Hepatocyte (in vitro differentiated cells): ENCODE measurements around the gene TDRD6. TPM values are rescaled to one million over a fixed set of nuclear protein-coding genes. Genes with fewer than 3 reads are reported as not detected.

Source experiments
- DNase-seq: peaks from one replicate; pipeline ENCODE4 v3.0.0-alpha.2; 2016; ENCODE audit warnings: low spot score
- H2AFZ ChIP-seq: fragments of 200-600 bp; sonication (generic); 2 replicates; pipeline ENCODE4 v1.6.0; 2016; ENCODE audit warnings: antibody characterized with exemption, mild to moderate bottlenecking
- H3K27ac ChIP-seq: fragments of 200-600 bp; sonication (generic); 2 replicates; pipeline ENCODE4 v1.5.1; 2016; ENCODE audit warnings: mild to moderate bottlenecking
- H3K27me3 ChIP-seq: fragments of 200-600 bp; sonication (generic); 2 replicates; pipeline ENCODE4 v1.6.1; 2016
- H3K36me3 ChIP-seq: fragments of 200-600 bp; sonication (generic); replicated peaks from 2 replicates; pipeline ENCODE4 v1.5.1; 2016; ENCODE audit warnings: low read depth; ENCODE audit not compliant: insufficient read depth
- H3K4me1 ChIP-seq: fragments of 200-600 bp; sonication (generic); 2 replicates; pipeline ENCODE4 v1.5.1; 2016; ENCODE audit warnings: mild to moderate bottlenecking, moderate library complexity; ENCODE audit not compliant: insufficient read depth
- H3K4me2 ChIP-seq: fragments of 200-600 bp; sonication (generic); 2 replicates; pipeline ENCODE4 v1.6.0; 2016
- H3K4me3 ChIP-seq: fragments of 200-600 bp; sonication (generic); 2 replicates; pipeline ENCODE4 v1.5.1; 2016; ENCODE audit warnings: mild to moderate bottlenecking
- H3K79me2 ChIP-seq: fragments of 200-600 bp; sonication (generic); 2 replicates; pipeline ENCODE4 v1.6.0; 2017; ENCODE audit warnings: mild to moderate bottlenecking
- H3K9me2 ChIP-seq: fragments of 200-600 bp; sonication (generic); replicated peaks from 2 replicates; pipeline ENCODE4 v1.6.0; 2017; ENCODE audit warnings: mild to moderate bottlenecking; ENCODE audit not compliant: insufficient read depth
- H3K9me3 ChIP-seq: fragments of 200-600 bp; sonication (generic); 2 replicates; pipeline ENCODE4 v1.5.1; 2016; ENCODE audit warnings: low read depth, mild to moderate bottlenecking
- H4K20me1 ChIP-seq: fragments of 200-600 bp; sonication (generic); 2 replicates; pipeline ENCODE4 v1.6.0; 2016; ENCODE audit warnings: mild to moderate bottlenecking; ENCODE audit not compliant: insufficient read depth, poor library complexity, severe bottlenecking
- CTCF ChIP-seq: fragments of 200-600 bp; sonication (generic); IDR thresholded peaks from 2 replicates; pipeline ENCODE4 v1.5.1; 2016; ENCODE audit warnings: antibody characterized with exemption, mild to moderate bottlenecking; ENCODE audit not compliant: poor library complexity
- EZH2 ChIP-seq: fragments of 200-600 bp; sonication (generic); IDR thresholded peaks from 2 replicates; pipeline ENCODE4 v1.6.1; 2016; ENCODE audit warnings: antibody characterized with exemption, mild to moderate bottlenecking, borderline replicate concordance
- EZH2phosphoT487 ChIP-seq: fragments of 200-600 bp; sonication (generic); IDR thresholded peaks from one replicate; pipeline ENCODE4 v1.6.1; 2018; ENCODE audit warnings: antibody characterized with exemption, mild to moderate bottlenecking, low read depth, moderate library complexity; ENCODE audit not compliant: unreplicated experiment, severe bottlenecking
- WGBS: methylation state at CpG from one replicate; pipeline ENCODE4 v1.1.6; 2016; ENCODE audit warnings: low lambda C conversion rate; ENCODE audit errors: missing lambda C conversion rate; 5-methylcytosine and 5-hydroxymethylcytosine counted together
- polyA plus RNA-seq: library from polyadenylated mRNA; unstranded; fragments of >200 nt; fragmentation: Nextera tagmentation; extraction: Ambion mirVana; gene quantifications from 2 replicates; pipeline ENCODE4 v1.2.1, GENCODE V29; 2016
- total RNA-seq: library from RNA; depleted of rRNA; stranded (reverse); fragments of >200 nt; gene quantifications from 2 replicates; pipeline ENCODE4 v1.2.3, GENCODE V29; 2014

The TDRD6 gene
- total and polyA plus RNA-seq, 2 experiments from 2014 or later = 0.20 to 0.34 TPM

- Histone ChIP-seq H3K27ac (no peak overlapping the region), H3K79me2 (no peaks in the 10 kb centered on the region), H3K4me2 (no peak overlapping the region), H4K20me1 (no peaks in the 10 kb centered on the region), H3K4me3 (no peak overlapping the region), H3K4me1 (no peaks in the 10 kb centered on the region), H3K9me3 (no peaks in the 10 kb centered on the region), H3K9me2 (no peaks in the 10 kb centered on the region), H3K27me3 (no peaks in the 10 kb centered on the region), H3K36me3 (no peaks in the 10 kb centered on the region), H2AFZ (no peak overlapping the region)
- TF ChIP-seq EZH2phosphoT487 (no peak), CTCF (no peak), EZH2 (no peak)
- WGBS = 59% methylated on average over 5 of the region's 5 CpGs
- no peak for DNase-seq
These were observed 62.0 kb downstream of the TDRD6 start for GRCh38 chr6:46749731-46750130.

GRCh38 chr6:46751658-46752057 is 64.0 kb downstream of the TDRD6 start:
- Histone ChIP-seq H3K79me2 (no peaks in the 10 kb centered on the region), H4K20me1 (no peaks in the 10 kb centered on the region), H3K9me3 (no peaks in the 10 kb centered on the region), H3K4me3 (no peak overlapping the region), H3K4me2 (no peak overlapping the region), H3K27me3 (no peaks in the 10 kb centered on the region), H3K9me2 (no peaks in the 10 kb centered on the region), H2AFZ (no peak overlapping the region), H3K4me1 (no peaks in the 10 kb centered on the region), H3K27ac (no peak overlapping the region), H3K36me3 (no peaks in the 10 kb centered on the region)
- no peak for DNase-seq
- no peak for TF ChIP-seq CTCF
- no peak for TF ChIP-seq EZH2phosphoT487
- no peak for TF ChIP-seq EZH2
- 74% methylated on average over 3 of the region's 3 CpGs for WGBS

Other genes starting within 250 kb of the TDRD6 start
- gene RCAN2, start 196.4 kb upstream of the TDRD6 start, total RNA-seq = 6.6 TPM in 2 replicates
- 5.0 and 6.9 TPM in 2 replicates for gene RCAN2, start 196.4 kb upstream of the TDRD6 start, polyA plus RNA-seq
- 7.5 and 9.2 TPM in 2 replicates for gene CYP39A1, start 35.1 kb upstream of the TDRD6 start, total RNA-seq
- 2.8 and 5.2 TPM in 2 replicates for gene CYP39A1, start 35.1 kb upstream of the TDRD6 start, polyA plus RNA-seq
- gene SLC25A27, start 34.9 kb upstream of the TDRD6 start, total RNA-seq = 7.0 and 11.9 TPM in 2 replicates
- gene SLC25A27, start 34.9 kb upstream of the TDRD6 start, polyA plus RNA-seq = 3.0 and 5.1 TPM in 2 replicates
- gene PLA2G7, start 47.5 kb downstream of the TDRD6 start, total RNA-seq = 0.68 and 1.5 TPM in 2 replicates
- 1.6 TPM in 1 of 2 replicates, not detected in the other for gene PLA2G7, start 47.5 kb downstream of the TDRD6 start, polyA plus RNA-seq
- not detected in 2 replicates for gene ANKRD66, start 59.0 kb downstream of the TDRD6 start, total RNA-seq
- gene ANKRD66, start 59.0 kb downstream of the TDRD6 start, polyA plus RNA-seq = not detected in 2 replicates
- 93.4 and 94.2 TPM in 2 replicates for gene MEP1A, start 105.5 kb downstream of the TDRD6 start, total RNA-seq
- gene MEP1A, start 105.5 kb downstream of the TDRD6 start, polyA plus RNA-seq = 38.9 and 62.8 TPM in 2 replicates
- gene ADGRF5, start 234.1 kb downstream of the TDRD6 start, total RNA-seq = 1.8 and 2.0 TPM in 2 replicates
- 0.70 and 1.0 TPM in 2 replicates for gene ADGRF5, start 234.1 kb downstream of the TDRD6 start, polyA plus RNA-seq